Peyer's patch (tissue), 4 donors: Measurements from ENCODE around the gene RUNX1. TPM values are rescaled to one million over a fixed set of nuclear protein-coding genes. Genes with fewer than 3 reads are reported as not detected.

Experiments used
- DNase-seq, 3 donors: peaks; one replicate each; pipeline ENCODE4 v3.0.0-alpha.2; 2017 to 2019
- H3K27ac ChIP-seq, 4 donors: fragments of 200-600 bp; sonication (generic); one replicate each; pipeline ENCODE4 v1.5.1; 2016 to 2019
- H3K27me3 ChIP-seq, 2 donors: fragments of 200-600 bp; sonication (generic); one replicate each; pipeline ENCODE4 v1.5.1; 2019
- H3K36me3 ChIP-seq, 3 donors: fragments of 200-600 bp; sonication (generic); one replicate each; pipeline ENCODE4 v1.5.1; 2016 to 2019
- H3K4me1 ChIP-seq, 4 donors: fragments of 200-600 bp; sonication (generic); one replicate each; pipeline ENCODE4 v1.5.1; 2016 to 2019
- H3K4me3 ChIP-seq, 4 donors: fragments of 200-600 bp; sonication (generic); 1 replicate in 3 of 4; 2 replicates in 1 of 4; pipeline ENCODE4 v1.5.1; 2016 to 2019; ENCODE audit warnings: mild to moderate bottlenecking in 1 of 4
- H3K9me3 ChIP-seq, 4 donors: fragments of 200-600 bp; sonication (generic); one replicate each; pipeline ENCODE4 v1.5.1; 2016 to 2019; ENCODE audit warnings: mild to moderate bottlenecking in 1 of 4
- CTCF ChIP-seq, 6 experiments: fragments of 450-650 bp in 4 of 6; fragments of 200-600 bp in 2 of 6; sonication (generic) in 1 of 6; IDR thresholded peaks; one replicate each; pipeline ENCODE4 v1.5.1; 2017 to 2019; ENCODE audit warnings: antibody characterized with exemption in 6 of 6, mild to moderate bottlenecking in 3 of 6, moderate library complexity in 1 of 6
- POLR2A ChIP-seq, 2 donors: fragments of 450-650 bp; IDR thresholded peaks; one replicate each; pipeline ENCODE4 v1.5.1; 2017; ENCODE audit warnings: antibody characterized with exemption in 2 of 2, mild to moderate bottlenecking in 2 of 2, moderate library complexity in 2 of 2
- total RNA-seq, 4 donors: library from RNA; depleted of rRNA; stranded (reverse); fragments of >200 nt; gene quantifications; one replicate each; pipeline ENCODE4 v1.1.0, GENCODE V29; 2016

Gene RUNX1
- total RNA-seq, 4 donors from 2014 or later, result 15.1 to 80.9 (median 24.1) TPM

GRCh38 chr21:34962136-34962535 lies 87.0 kb downstream of the RUNX1 start:
- Histone ChIP-seq H3K4me1 (no peaks in the 10 kb centered on the region), H3K36me3 (no peaks in the 10 kb centered on the region), H3K9me3 (no peaks in the 10 kb centered on the region), H3K4me3 (no peak overlapping the region), H3K27me3 (no peaks in the 10 kb centered on the region), H3K27ac (peak overlapping the region in 2 of 4 donors; percentile 38 to 40)
- DNase-seq, result no peak
- TF ChIP-seq POLR2A (IDR thresholded peaks at IDR 0.05) (no peak), CTCF (IDR thresholded peaks at IDR 0.05) (no peak)

- Histone ChIP-seq H3K9me3 (no peaks in the 10 kb centered on the region), H3K4me3 (no peak overlapping the region), H3K36me3 (no peaks in the 10 kb centered on the region), H3K4me1 (no peaks in the 10 kb centered on the region), H3K27ac (no peak overlapping the region), H3K27me3 (no peaks in the 10 kb centered on the region)
- TF ChIP-seq CTCF (IDR thresholded peaks at IDR 0.05) (no peak), POLR2A (IDR thresholded peaks at IDR 0.05) (no peak)
- no peak for DNase-seq
Measured at GRCh38 chr21:34960687-34961086, 88.4 kb downstream of the RUNX1 start.

GRCh38 chr21:34959607-34960006 lies 89.5 kb downstream of the RUNX1 start:
- Histone ChIP-seq H3K27me3 (no peaks in the 10 kb centered on the region), H3K4me1 (no peaks in the 10 kb centered on the region), H3K9me3 (no peaks in the 10 kb centered on the region), H3K36me3 (no peaks in the 10 kb centered on the region), H3K4me3 (no peak overlapping the region), H3K27ac (no peak overlapping the region)
- TF ChIP-seq CTCF (IDR thresholded peaks at IDR 0.05) (no peak), POLR2A (IDR thresholded peaks at IDR 0.05) (no peak)
- DNase-seq, result no peak

- H3K4me1 ChIP-seq, result no peaks in the 10 kb centered on the region
- no peaks in the 10 kb centered on the region for H3K9me3 ChIP-seq
- no peak overlapping the region for H3K4me3 ChIP-seq
- H3K27me3 ChIP-seq, result no peaks in the 10 kb centered on the region
- no peak overlapping the region for H3K27ac ChIP-seq
- TF ChIP-seq POLR2A (IDR thresholded peaks at IDR 0.05) (no peak), CTCF (IDR thresholded peaks at IDR 0.05) (no peak)
- H3K36me3 ChIP-seq, result no peaks in the 10 kb centered on the region
- DNase-seq, result no peak
Measured at GRCh38 chr21:34958040-34958439, 91.1 kb downstream of the RUNX1 start.

- no peaks in the 10 kb centered on the region for H3K36me3 ChIP-seq
- TF ChIP-seq POLR2A (IDR thresholded peaks at IDR 0.05) (no peak), CTCF (IDR thresholded peaks at IDR 0.05) (peak in 1 of 6 experiments; percentile 3)
- H3K27ac ChIP-seq, result no peak overlapping the region
- no peak overlapping the region for H3K4me3 ChIP-seq
- H3K27me3 ChIP-seq, result no peaks in the 10 kb centered on the region
- no peaks in the 10 kb centered on the region for H3K4me1 ChIP-seq
- H3K9me3 ChIP-seq, result no peaks in the 10 kb centered on the region
- no peak for DNase-seq
Measured at GRCh38 chr21:34956416-34957316, 92.4 kb downstream of the RUNX1 start.
